HepG2 (cell line): ENCODE results near the gene KRT33A. TPM values are rescaled to one million over a fixed set of nuclear protein-coding genes. Genes with fewer than 3 reads are reported as not detected.

Experiments
- ATAC-seq: fragments of 200-7000 bp; cut with Tn5 transposase; 3 replicates; pipeline ENCODE4 v1.9.1; 2020; ENCODE audit warnings: mild to moderate bottlenecking, moderate library complexity
- BruUV-seq: library from RNA; stranded (reverse); fragments of 400-500 nt; replicated peaks from 2 replicates; lab custom pipeline; 2021; lab: Mats Ljungman, UMichigan
- CTCF ChIA-PET: fragments of 300-600 bp; formaldehyde crosslinking; extraction: SDS; loops from one replicate; lab custom pipeline; 2021; ENCODE audit warnings: low total read pairs, inconsistent platforms, low intra/inter-chr PET ratio; lab: Yijun Ruan, JAX
- POLR2A ChIA-PET: fragments of 350-600 bp; sonication (Branson Sonifier 250); formaldehyde crosslinking; loops from one replicate; lab custom pipeline; 2020; ENCODE audit warnings: antibody characterized with exemption, inconsistent platforms; lab: Yijun Ruan, JAX
- DNase-seq: peaks from one replicate; pipeline ENCODE4 v3.0.0-alpha.2; 2015; ENCODE audit warnings: low spot score
- FAIRE-seq: peaks from 3 replicates; lab custom pipeline; 2011; peaks lifted over from hg19 to GRCh38; lab: Jason Lieb, UNC
- H2AFZ ChIP-seq: one replicate; pipeline ENCODE4 v1.6.1; 2011; ENCODE audit warnings: low read length, inconsistent platforms
- H3K27ac ChIP-seq: fragments of 300-600 bp; 3 replicates; pipeline ENCODE4 v1.8.0; 2011; ENCODE audit warnings: mixed run types, mild to moderate bottlenecking, mixed read lengths, low read length, inconsistent platforms; ENCODE audit not compliant: insufficient read depth; ENCODE audit errors: extremely low read length
- H3K27me3 ChIP-seq, 2 experiments: fragments of 200-600 bp in 1 of 2; 2 replicates in 1 of 2; 3 replicates in 1 of 2; pipeline versions ENCODE4 v1.6.0 to v1.8.0; 2011; ENCODE audit warnings: low read length in 2 of 2, mild to moderate bottlenecking in 2 of 2, moderate library complexity in 2 of 2, inconsistent platforms in 1 of 2; ENCODE audit not compliant: insufficient read depth in 2 of 2, control insufficient read depth in 1 of 2
- H3K36me3 ChIP-seq, 2 experiments: fragments of 200-600 bp in 1 of 2; replicated peaks in 1 of 2; 2 replicates in 1 of 2; 3 replicates in 1 of 2; pipeline versions ENCODE4 v1.5.1 to v1.8.0; 2011; ENCODE audit warnings: low read length in 2 of 2, inconsistent platforms in 1 of 2; ENCODE audit not compliant: insufficient read depth in 2 of 2, control insufficient read depth in 1 of 2
- H3K4me1 ChIP-seq: 2 replicates; pipeline ENCODE4 v1.5.1; 2012; ENCODE audit warnings: low read length, inconsistent platforms; ENCODE audit not compliant: insufficient read depth
- H3K4me2 ChIP-seq: 2 replicates; pipeline ENCODE4 v1.6.0; 2011; ENCODE audit warnings: low read depth, low read length, inconsistent platforms
- H3K4me3 ChIP-seq, 3 experiments: fragments of 200-600 bp in 1 of 3; sonication (generic), shearing (Covaris generic) in 1 of 3; replicated peaks in 1 of 3; 2 replicates each; pipeline ENCODE4 v1.5.1; 2011 to 2016; ENCODE audit warnings: low read length in 3 of 3, inconsistent platforms in 2 of 3, low read depth in 2 of 3, mild to moderate bottlenecking in 2 of 3, control low read depth in 1 of 3, mixed read lengths in 1 of 3; ENCODE audit not compliant: insufficient read depth in 1 of 3
- H3K79me2 ChIP-seq: one replicate; pipeline ENCODE4 v1.6.1; 2011; ENCODE audit warnings: low read length, inconsistent platforms; ENCODE audit not compliant: insufficient read depth
- H3K9ac ChIP-seq: 2 replicates; pipeline ENCODE4 v1.6.0; 2011; ENCODE audit warnings: mild to moderate bottlenecking, low read depth, low read length, inconsistent platforms; ENCODE audit not compliant: insufficient read depth
- H3K9me3 ChIP-seq: 2 replicates; pipeline ENCODE4 v1.5.1; 2012; ENCODE audit warnings: mild to moderate bottlenecking, low read length
- H4K20me1 ChIP-seq: 2 replicates; pipeline ENCODE4 v1.6.0; 2011; ENCODE audit warnings: inconsistent platforms, mild to moderate bottlenecking, low read length, moderate library complexity; ENCODE audit not compliant: insufficient read depth
- DR1 ChIP-seq: sonication (generic); formaldehyde crosslinking; IDR thresholded peaks from 2 replicates; pipeline ENCODE4 v1.8.0; 2021; ENCODE audit warnings: mild to moderate bottlenecking, missing genetic modification reagents, inconsistent platforms
- MAFF ChIP-seq: IDR thresholded peaks from 2 replicates; pipeline ENCODE4 v1.6.1; 2011; ENCODE audit warnings: low read depth, low read length, improper control_type of control experiment
- STAT6 ChIP-seq: sonication (generic); formaldehyde crosslinking; IDR thresholded peaks from 2 replicates; pipeline ENCODE4 v1.4.0; 2020; ENCODE audit warnings: missing genetic modification reagents, mild to moderate bottlenecking, borderline replicate concordance
- WGBS: methylation state at CpG from one replicate; pipeline ENCODE4 v1.1.6; 2017; ENCODE audit warnings: low lambda C conversion rate; 5-methylcytosine and 5-hydroxymethylcytosine counted together
- in situ Hi-C: cut with HindIII; loops from 2 replicates; pipeline ENCODE4 v1.10.0; 2017; ENCODE audit warnings: low pct_unique_long_range_greater_than_20kb; ENCODE audit not compliant: extremely low pct_ligation_motif_present
- intact Hi-C: fragments of 100-400 bp; cut with micrococcal nuclease; formaldehyde crosslinking; loops from one replicate; pipeline ENCODE4 v1.10.0; 2022; ENCODE audit not compliant: unreplicated experiment
- polyA plus RNA-seq, 8 experiments: library from polyadenylated mRNA; depleted of rRNA in 3 of 8; stranded (reverse) in 7 of 8; unstranded in 1 of 8; fragments of >200 nt; fragmentation: Illumina TruSeq in 4 of 8; extraction: Trizol in 4 of 8; gene quantifications; 2 replicates each; pipeline versions ENCODE4 v1.2.1 to v1.2.3, GENCODE V29; 2011 to 2016; ENCODE audit warnings: low read depth in 4 of 8, missing spikeins in 1 of 8, mixed read lengths in 1 of 8; ENCODE audit not compliant: insufficient read depth in 1 of 8
- total RNA-seq, 5 experiments: library from RNA; depleted of rRNA; stranded (reverse); fragments of >200 nt; fragmentation: Illumina TruSeq; extraction: Trizol; gene quantifications; 2 replicates each; pipeline ENCODE4 v1.2.3, GENCODE V29; 2016; ENCODE audit warnings: low read depth in 1 of 5

KRT33A gene
- total and polyA plus RNA-seq, 2 of the 13 experiments (the other 11 are each of a cell fraction or from before 2014, with no cell fraction given), result not detected

DNA sequence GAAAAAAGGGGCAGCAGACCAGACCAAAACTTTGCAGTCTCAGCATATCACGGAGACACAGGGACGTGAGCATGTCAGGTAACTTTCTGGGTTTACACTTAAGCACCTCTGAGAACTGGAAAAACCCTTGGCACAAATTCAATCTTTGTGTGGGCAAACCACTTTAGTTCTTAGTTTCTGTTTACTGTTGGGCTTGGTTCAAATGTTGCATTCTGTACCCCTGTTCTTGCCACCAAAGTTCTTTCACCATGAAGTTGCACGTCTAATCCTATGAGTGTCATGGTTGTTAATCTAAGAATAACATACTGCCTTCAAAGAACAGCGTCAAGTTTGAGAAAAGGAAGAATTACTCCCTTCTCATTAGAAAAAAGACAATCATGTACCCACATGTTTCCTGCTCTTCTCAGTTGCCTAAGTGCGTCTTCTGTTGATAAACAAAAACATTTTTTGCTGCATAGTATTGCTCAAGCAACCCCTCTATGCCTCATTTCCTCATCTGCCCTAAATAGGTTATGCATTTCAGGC is 11.6 kb downstream of the KRT33A start:
- intact Hi-C loops, result no loop called here

More for the DNA sequence above, 11.6 kb downstream of the KRT33A start:
- Histone ChIP-seq H2AFZ (no peak overlapping the region), H3K79me2 (no peaks in the 10 kb centered on the region), H3K36me3 (no peaks in the 10 kb centered on the region), H3K9me3 (peaks cover 11% of the 10 kb centered on the region; the same call in 1 of the 2 replicates), H3K27me3 (no peaks in the 10 kb centered on the region; a peak in 2 of 5 replicates), H3K4me2 (no peak overlapping the region), H3K9ac (no peak overlapping the region), H3K4me1 (no peaks in the 10 kb centered on the region), H4K20me1 (no peaks in the 10 kb centered on the region), H3K27ac (no peak overlapping the region), H3K4me3 (no peak overlapping the region)
- no peak for FAIRE-seq
- ATAC-seq, result no peak
- WGBS, result 20% methylated on average over 5 of the region's 5 CpGs
- ChIA-PET CTCF (no interaction called here), POLR2A (no interaction called here)
- no peak for DNase-seq
- in situ Hi-C loops, result no loop called here
- TF ChIP-seq DR1 (CRISPR knock-in tag), result no peak
- no peak for TF ChIP-seq STAT6 (CRISPR knock-in tag)
- TF ChIP-seq MAFF, result 0 out of 2 replicates have a peak, but pooled peaks have one; percentile 25
- BruUV-seq, result no TSS peak
